Suprapubic skin (tissue), 4 donors: ENCODE measurements around the gene FAM131B.

Experiments used
- CTCF ChIP-seq, 2 donors: fragments of 200-600 bp in 1 of 2; fragments of 450-650 bp in 1 of 2; sonication (generic) in 1 of 2; IDR thresholded peaks; one replicate each; pipeline ENCODE4 v1.5.1; 2016 to 2019; ENCODE audit warnings: antibody characterized with exemption in 2 of 2, mild to moderate bottlenecking in 1 of 2, moderate library complexity in 1 of 2
- EP300 ChIP-seq: sonication (generic); formaldehyde crosslinking; IDR thresholded peaks from one replicate; pipeline ENCODE4 v1.6.1; 2017; ENCODE audit warnings: antibody characterized with exemption
- POLR2A ChIP-seq, 2 donors: fragments of 450-650 bp; IDR thresholded peaks; one replicate each; pipeline ENCODE4 v1.6.1; 2017; ENCODE audit warnings: antibody characterized with exemption in 2 of 2, mild to moderate bottlenecking in 2 of 2, moderate library complexity in 2 of 2
- POLR2AphosphoS5 ChIP-seq, 3 donors: sonication (generic); formaldehyde crosslinking; IDR thresholded peaks; one replicate each; pipeline ENCODE4 v1.6.1; 2017; ENCODE audit warnings: antibody characterized with exemption in 3 of 3

GRCh38 chr7:143325240-143325639 is 37.3 kb downstream of the FAM131B start:
- TF ChIP-seq CTCF (IDR thresholded peaks at IDR 0.05) (no peak), EP300 (no peak), POLR2AphosphoS5 (IDR thresholded peaks at IDR 0.05) (no peak), POLR2A (IDR thresholded peaks at IDR 0.05) (no peak)
